Urinary bladder (tissue), 4 donors: ENCODE results near the gene TJP2. TPM values are rescaled to one million over a fixed set of nuclear protein-coding genes. Genes with fewer than 3 reads are reported as not detected.
"Not testable (repeated sequence)": the region's sequence is repeated elsewhere in the genome, so short reads cannot be mapped to it uniquely, and the experiment has no call there.

ENCODE experiments used
- DNase-seq: peaks from one replicate; pipeline ENCODE4 v3.0.0-alpha.2; 2015; ENCODE audit errors: extremely low spot score
- H3K27ac ChIP-seq: one replicate; pipeline ENCODE4 v1.5.1; 2013; ENCODE audit warnings: low read depth, mild to moderate bottlenecking, moderate library complexity
- H3K36me3 ChIP-seq: one replicate; pipeline ENCODE4 v1.6.1; 2013; ENCODE audit warnings: mild to moderate bottlenecking, moderate library complexity; ENCODE audit not compliant: insufficient read depth
- H3K4me1 ChIP-seq: one replicate; pipeline ENCODE4 v1.6.1; 2013; ENCODE audit warnings: mild to moderate bottlenecking, moderate library complexity; ENCODE audit not compliant: insufficient read depth
- H3K4me3 ChIP-seq: one replicate; pipeline ENCODE4 v1.5.1; 2013; ENCODE audit warnings: low read depth, low read length
- WGBS: extraction: QIAGEN DNeasy Blood & Tissue Kit; methylation state at CpG from one replicate; pipeline ENCODE4 v1.1.7; 2013; 5-methylcytosine and 5-hydroxymethylcytosine counted together
- polyA plus RNA-seq: library from polyadenylated mRNA; stranded (reverse); fragments of 200-250 nt; gene quantifications from one replicate; pipeline ENCODE4 v1.2.3, GENCODE V29; 2013
- total RNA-seq: library from RNA; depleted of rRNA; stranded (reverse); fragments of >200 nt; gene quantifications from one replicate; pipeline ENCODE4 v1.2.3, GENCODE V29; 2014
- donor health status: healthy with polysubstance abuse.
- donor health status: healthy.

Gene TJP2
- total and polyA plus RNA-seq, 2 donors: 56.3 to 72.1 TPM

DNA sequence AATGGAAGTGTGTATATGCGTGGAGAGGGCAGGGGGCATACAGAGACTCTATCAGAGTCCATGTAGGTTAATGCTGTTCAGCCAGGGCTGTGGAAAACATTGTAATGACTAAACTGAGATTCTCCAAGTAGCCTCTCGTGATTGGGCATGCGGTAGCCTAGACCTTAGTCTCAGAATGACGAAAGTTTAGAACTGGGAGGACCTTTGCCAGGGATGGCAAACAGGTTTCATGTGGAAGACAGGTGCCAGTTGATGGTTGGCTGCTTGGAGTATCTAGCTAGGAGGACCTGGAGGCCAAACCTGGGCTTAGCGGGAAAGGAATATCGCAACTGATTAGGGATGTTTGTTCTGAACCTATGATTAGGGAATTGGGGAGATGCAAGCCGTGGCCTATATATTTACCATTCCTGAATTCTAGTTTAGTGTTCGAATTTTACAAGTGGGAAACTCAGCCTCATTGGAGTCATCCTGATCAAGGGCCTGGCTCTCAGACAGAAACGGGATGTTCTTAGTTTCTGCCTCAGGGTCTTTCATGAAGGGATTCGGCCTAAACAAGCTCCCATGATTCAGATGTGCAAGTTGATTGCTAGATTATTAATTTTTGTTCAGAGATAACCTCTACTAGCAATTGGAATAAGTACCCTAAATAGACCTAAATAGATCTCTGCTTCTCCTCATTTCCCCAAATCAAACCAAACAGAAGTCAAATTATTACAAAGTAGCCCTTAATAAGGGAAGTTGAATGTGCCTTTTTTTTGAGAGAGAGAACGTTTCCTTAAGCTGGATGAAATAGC lies 26.8 kb upstream of the TJP2 start:
- WGBS: 95% methylated on average over 11 of the region's 11 CpGs

DNA sequence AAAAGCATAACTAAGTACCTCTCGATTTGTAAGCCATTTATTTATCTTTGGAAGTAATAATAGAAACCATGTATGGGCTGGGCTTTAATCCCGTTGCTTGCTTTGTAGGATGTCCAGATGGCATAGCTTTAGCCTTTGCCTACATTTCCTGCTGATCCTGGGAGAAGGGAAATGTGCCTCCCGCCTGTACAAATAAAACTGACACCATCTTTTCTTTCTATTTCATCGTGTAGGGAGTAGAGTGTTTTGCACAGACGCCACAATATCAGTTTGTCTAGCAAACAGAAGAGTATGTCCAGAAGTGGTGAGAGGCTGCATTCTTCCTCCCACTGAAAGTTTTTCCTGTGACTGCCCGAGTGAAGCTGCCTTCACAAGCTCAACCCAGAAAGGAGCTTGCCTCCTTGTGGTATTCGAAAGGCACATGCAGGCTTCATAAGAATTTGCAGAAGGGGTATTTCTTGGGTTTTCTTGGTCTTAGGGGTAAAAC lies 24.7 kb upstream of the TJP2 start:
- no peak for DNase-seq
- no peaks in the 10 kb centered on the region for H3K4me1 ChIP-seq
- H3K36me3 ChIP-seq: no peaks in the 10 kb centered on the region
- WGBS: 7% methylated on average over 7 of the region's 7 CpGs
- no peak overlapping the region for H3K4me3 ChIP-seq
- no peak overlapping the region for H3K27ac ChIP-seq

More for the DNA sequence above, 26.8 kb upstream of the TJP2 start:
- Histone ChIP-seq H3K4me1 (no peaks in the 10 kb centered on the region), H3K27ac (no peak overlapping the region), H3K36me3 (no peaks in the 10 kb centered on the region), H3K4me3 (no peak overlapping the region)
- DNase-seq: no peak

DNA sequence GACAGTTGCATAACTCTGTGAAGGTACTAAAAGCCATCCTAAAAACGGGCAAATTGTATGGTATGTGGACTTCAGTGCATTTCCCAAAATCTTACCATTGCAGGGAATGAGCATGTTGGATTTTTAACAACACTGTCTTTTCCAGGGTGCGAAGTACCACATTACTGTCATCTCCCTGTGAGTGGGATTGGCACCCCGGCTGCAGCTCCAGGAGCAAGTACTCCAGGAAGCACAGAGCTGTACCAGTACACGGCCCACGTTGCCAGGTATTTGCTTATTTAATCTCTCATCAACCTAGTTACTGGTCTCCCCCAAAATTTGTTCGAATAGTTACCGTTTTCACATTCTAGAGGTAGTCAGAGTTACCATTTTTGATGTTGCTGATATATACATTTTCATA lies 22.6 kb upstream of the TJP2 start:
- Histone ChIP-seq H3K36me3 (no peaks in the 10 kb centered on the region), H3K27ac (no peak overlapping the region), H3K4me1 (peaks cover 1% of the 10 kb centered on the region), H3K4me3 (no peak overlapping the region)
- WGBS: 85% methylated on average over 7 of the region's 7 CpGs
- DNase-seq: no peak

DNA sequence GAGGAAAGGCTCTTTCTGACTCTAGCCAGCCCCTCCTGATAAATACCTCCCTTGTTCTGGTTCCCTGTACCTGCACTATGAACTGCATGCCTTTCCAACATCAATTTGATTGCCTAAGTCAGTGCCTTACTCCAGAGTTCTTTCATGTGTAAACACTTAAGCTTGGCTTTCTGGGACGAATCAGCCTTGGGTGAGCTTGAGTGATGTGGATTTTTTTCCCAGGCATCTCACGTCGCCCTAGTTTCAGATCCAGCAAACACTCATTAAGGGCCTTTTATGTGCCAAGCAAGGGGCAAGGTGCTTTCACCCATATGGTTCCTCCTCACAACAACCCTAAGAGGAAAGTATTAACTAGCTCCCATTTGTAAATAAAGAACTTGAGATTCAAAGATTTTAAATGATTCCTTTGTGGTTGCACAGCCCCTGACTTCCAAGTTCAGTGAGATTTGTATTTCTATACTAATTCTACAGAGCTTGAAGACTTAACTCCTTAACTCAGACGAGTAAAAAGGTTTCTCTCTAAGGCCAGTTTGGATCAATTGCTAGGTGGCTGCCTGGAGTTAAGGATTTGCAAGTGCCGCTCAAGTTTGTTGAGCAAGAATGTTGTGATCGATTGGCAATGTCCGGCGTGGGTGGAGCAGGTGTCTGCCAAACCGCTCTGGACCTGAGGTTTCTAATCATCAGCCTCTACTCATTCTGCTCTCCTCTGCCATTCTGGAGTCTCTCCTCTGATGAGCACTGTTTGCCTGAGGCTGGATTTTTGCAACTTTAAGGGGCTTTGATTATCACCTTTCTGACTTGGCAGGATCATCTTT lies 20.2 kb upstream of the TJP2 start:
- H3K4me1 ChIP-seq: peaks cover 1% of the 10 kb centered on the region
- DNase-seq: no peak
- no peaks in the 10 kb centered on the region for H3K36me3 ChIP-seq
- H3K27ac ChIP-seq: no peak overlapping the region
- no peak overlapping the region for H3K4me3 ChIP-seq
- WGBS: 89% methylated on average over 9 of the region's 9 CpGs

DNA sequence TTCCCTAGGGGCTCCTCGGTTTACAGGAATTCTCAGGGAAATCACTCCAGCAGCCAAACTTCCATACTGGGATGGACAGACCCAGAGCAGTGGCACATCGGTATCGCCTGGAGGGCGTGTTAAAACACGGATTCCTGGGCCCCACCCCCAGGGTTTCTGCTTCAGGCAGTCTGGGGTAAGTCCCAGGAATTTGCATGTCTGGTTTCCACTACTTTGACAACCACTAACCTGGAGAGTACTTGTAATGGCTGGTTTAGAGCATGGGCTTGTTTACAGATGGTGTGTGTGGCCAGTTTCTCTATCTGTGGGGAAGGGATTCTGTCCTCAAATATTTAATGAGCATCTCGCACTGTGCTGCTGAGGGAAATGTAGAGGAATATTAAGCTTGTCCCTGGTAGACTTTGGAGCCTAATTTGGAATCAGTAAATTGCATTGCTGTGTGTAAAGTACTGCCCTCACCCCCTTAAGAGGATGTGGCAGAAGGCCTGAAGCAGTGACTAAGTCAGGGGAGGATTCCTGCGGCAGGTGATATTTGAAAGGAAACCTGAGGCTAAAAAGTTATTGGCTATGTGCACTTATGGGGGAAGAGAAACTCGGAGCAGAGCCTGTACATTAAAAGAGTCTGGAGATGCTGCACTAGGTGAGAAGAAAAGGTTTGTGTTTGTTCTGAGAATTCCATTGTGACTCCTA lies 18.6 kb upstream of the TJP2 start:
- no peak for DNase-seq
- Histone ChIP-seq H3K4me3 (no peak overlapping the region), H3K36me3 (no peaks in the 10 kb centered on the region), H3K4me1 (peaks cover 1% of the 10 kb centered on the region), H3K27ac (no peak overlapping the region)
- 72% methylated on average over 8 of the region's 8 CpGs for WGBS

DNA sequence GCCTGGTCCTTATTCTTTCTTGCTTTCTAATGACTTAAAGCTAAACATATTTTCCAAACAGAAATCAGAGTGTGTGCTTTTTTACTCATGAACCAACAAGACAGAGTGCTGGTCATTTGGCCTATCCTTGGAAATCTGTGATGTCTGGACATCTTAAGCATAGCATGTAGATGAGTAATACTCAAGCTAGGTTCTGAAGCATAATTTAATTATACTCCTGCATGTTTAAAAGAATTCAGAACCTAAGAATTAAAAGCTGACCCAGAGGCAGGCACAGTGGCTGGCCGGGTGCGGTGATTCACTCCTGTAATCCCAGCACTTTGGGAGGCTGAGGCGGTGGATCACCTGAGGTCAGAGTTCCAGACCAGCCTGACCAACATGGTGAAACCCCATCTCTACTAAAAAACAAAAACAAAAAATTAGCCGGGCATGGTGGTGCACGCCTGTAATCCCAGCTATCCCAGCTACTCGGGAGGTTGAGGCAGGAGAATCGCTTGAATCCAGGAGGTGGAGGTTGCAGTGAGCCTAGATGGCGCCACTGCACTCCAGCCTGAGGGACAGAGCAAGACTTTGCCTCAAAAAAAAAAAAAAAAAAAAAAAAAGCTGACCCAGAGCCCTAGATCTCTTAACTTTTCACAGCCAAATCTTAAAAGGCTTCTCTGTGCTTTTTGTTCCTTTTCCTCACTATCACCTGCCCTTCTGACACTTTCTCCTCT lies 16.2 kb upstream of the TJP2 start:
- Histone ChIP-seq H3K27ac (no peak overlapping the region), H3K4me1 (peaks cover 1% of the 10 kb centered on the region), H3K36me3 (no peaks in the 10 kb centered on the region), H3K4me3 (no peak overlapping the region)
- no peak for DNase-seq
- WGBS: 90% methylated on average over 8 of the region's 8 CpGs

DNA sequence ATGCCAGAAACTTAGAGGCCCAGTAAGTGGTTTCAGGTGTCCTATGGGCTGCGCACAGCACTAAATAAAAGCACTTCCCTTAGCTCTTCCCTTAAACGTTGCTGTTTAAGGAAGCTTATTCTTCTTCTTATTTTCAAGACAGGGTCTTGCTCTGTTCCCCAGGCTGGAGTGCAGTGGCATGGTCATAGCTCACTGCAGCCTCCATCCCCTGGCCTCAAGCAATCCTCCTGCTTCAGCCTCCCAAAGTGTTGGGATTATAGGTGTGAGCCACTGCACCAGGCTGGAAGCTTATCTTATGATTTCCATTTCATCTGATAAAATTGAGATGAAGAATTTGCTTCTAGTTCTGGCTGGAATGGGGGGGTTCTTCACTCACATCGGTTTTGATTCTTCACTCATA lies 15.6 kb upstream of the TJP2 start:
- Histone ChIP-seq H3K36me3 (no peaks in the 10 kb centered on the region), H3K27ac (no peak overlapping the region), H3K4me3 (no peak overlapping the region), H3K4me1 (peaks cover 1% of the 10 kb centered on the region)
- WGBS: 82% methylated on average over 3 of the region's 3 CpGs
- DNase-seq: no peak

DNA sequence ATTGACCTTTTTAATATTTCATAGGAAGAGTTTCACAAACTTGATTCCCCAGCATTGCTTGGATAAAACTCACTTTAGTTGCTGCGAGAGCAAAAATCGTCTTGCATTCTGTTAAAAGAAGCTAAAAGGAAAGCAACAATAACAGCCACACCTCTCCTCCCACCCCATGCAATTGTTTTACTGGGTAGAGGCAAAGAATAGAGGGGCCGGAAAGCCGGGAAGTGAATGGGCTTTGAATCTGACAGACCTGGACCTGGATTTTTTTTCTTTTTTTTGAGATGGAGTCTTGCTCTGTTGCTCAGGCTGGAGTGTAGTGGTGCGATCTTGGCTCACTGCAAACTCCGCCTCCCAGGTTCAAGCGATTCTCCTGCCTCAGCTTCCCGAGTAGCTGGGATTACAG lies 9.5 kb upstream of the TJP2 start:
- not testable (repeated sequence) for H3K4me3 ChIP-seq, H3K36me3 ChIP-seq, H3K4me1 ChIP-seq, DNase-seq, H3K27ac ChIP-seq
- 90% methylated on average over 8 of the region's 8 CpGs for WGBS

DNA sequence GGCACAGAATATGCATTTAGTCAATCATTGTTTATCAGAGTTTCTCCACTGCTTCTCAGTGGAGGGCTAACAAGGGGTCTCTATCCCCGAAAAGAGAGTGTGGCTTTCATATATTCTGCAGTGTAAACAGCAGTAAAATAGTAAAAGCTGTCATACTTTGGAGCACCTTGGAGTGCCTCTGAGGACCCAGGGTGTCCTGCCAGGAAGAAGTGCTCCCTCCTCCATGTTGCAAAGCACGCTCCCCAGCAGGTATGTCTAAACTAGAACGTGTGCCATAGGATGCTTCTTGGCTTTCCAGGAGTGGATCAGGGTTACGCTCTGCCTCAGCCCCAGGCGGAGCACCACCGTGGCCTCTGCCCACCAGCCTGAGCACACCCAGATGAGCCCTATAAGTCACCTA lies 8.5 kb upstream of the TJP2 start:
- Histone ChIP-seq H3K36me3 (no peaks in the 10 kb centered on the region), H3K4me3 (no peak overlapping the region), H3K4me1 (no peaks in the 10 kb centered on the region), H3K27ac (no peak overlapping the region)
- WGBS: 95% methylated on average over 6 of the region's 6 CpGs
- no peak for DNase-seq

DNA sequence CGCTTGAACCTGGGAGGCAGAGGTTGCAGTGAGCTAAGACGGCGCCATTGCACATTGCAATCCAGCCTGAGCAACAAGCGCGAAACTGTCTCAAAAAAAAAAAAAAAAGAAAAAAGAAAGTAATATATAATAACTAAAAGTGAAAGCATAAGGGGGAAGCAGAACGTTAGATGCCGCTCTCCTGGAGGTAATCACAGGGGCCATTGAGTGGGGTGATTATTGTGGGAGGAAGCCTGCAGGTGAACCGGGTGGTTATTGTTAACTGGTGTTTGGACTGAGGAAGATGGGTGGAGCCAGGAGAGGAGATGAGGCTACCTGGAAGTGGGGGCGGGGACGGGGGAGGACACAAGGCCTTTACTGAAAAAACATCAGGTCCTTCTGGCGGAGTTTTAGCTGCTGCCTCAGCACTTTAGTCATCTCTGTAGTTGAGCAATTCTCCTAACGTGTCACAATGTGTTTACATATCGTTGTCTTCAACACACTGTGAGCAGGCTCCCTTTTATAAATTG lies 5.3 kb upstream of the TJP2 start:
- no peak for DNase-seq
- H3K4me3 ChIP-seq: no peak overlapping the region
- H3K27ac ChIP-seq: no peak overlapping the region
- no peaks in the 10 kb centered on the region for H3K4me1 ChIP-seq
- no peaks in the 10 kb centered on the region for H3K36me3 ChIP-seq
- WGBS: 77% methylated on average over 13 of the region's 13 CpGs

DNA sequence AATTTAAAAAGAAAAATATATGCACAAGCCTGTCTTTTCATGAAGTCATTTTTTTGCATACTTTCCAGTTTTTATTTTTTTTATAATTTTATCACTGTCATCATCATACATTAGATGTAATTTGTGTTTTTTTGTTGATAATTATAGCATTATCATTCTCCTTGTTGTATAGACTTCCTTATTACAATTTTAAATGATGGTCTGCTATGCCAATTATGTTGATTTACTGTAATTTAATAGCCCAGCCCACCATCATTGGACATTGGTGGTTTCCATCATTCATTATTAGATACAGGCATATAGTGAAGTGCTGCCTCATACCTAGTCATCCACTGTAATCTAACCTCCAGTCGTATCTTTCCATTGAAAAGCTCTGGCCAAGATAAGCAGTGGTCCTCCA lies 3.8 kb upstream of the TJP2 start:
- no peak for DNase-seq
- no peaks in the 10 kb centered on the region for H3K36me3 ChIP-seq
- no peak overlapping the region for H3K4me3 ChIP-seq
- no peak overlapping the region for H3K27ac ChIP-seq
- H3K4me1 ChIP-seq: no peaks in the 10 kb centered on the region
- 78% methylated on average over 1 of the region's 1 CpG for whole genome bisulfite sequencing

DNA sequence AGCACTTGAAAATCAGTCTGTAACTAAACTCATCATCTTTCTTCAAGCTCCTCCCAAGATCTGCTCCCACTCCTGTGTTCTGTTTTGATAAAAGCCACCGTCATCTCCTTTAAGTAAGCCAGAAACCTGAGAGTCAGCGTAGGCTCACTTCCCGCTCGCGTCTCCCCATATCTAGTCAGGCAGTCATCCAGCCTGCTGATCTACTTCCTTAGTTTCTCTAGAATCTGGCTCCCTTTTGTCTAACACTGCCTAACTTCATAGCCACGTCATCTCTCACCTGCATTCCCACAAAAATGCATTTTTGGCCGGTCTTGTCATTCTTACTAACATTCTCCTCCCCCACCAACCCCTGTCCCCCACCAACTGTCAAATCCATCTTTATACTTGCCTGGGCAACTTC lies 3.0 kb upstream of the TJP2 start:
- Histone ChIP-seq H3K36me3 (no peaks in the 10 kb centered on the region), H3K27ac (no peak overlapping the region), H3K4me1 (no peaks in the 10 kb centered on the region), H3K4me3 (no peak overlapping the region)
- DNase-seq: no peak
- WGBS: 69% methylated on average over 7 of the region's 7 CpGs

DNA sequence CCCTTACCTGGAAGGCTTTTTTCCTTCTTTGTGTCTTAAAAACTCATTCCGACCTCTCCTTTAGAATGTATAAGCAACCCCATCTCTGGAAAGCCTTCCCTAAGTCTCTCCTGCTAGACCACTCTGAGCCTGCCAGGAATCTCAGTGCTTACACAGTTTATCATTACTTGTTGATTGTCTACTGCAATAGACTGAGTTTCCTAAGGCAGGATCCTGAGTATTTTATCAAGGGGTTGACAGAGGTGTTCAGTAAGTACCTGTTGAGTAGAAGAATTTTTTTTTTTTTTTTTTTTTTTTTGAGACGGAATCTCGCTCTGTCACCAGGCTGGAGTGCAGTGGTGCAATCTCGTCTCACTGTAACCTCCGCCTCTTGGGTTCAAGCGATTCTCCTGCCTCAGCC lies 2.6 kb upstream of the TJP2 start:
- Histone ChIP-seq H3K36me3 (no peaks in the 10 kb centered on the region), H3K27ac (no peak overlapping the region), H3K4me1 (peaks cover 1% of the 10 kb centered on the region), H3K4me3 (no peak overlapping the region)
- WGBS: 96% methylated on average over 6 of the region's 6 CpGs
- no peak for DNase-seq
